Measurements from ENCODE around the gene LGR6.

DNA sequence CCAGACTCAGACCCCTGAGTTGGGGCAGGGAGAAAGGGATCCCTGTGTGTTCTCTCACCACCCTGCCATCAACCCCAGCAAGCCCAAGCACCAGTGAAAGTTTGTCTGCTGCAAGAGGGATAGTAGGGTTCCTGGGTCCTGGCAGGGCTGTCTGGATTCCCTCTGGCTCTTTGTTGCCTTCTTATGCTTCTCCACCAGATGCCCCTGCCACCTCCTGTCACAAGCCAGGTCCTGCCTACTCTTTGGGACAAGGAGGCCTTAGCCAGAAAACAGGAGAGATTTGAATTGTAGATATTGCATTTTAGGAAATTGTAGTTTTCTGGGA, 126.4 kb downstream of the LGR6 start:
- no peak for TF ChIP-seq POLR2A (IDR thresholded peaks at IDR 0.05; ENCODE audit: low read depth, low read length)
- TF ChIP-seq RAD21 (IDR thresholded peaks at IDR 0.05; ENCODE audit: low read length), result no peak
- TF ChIP-seq, protein P1, sequence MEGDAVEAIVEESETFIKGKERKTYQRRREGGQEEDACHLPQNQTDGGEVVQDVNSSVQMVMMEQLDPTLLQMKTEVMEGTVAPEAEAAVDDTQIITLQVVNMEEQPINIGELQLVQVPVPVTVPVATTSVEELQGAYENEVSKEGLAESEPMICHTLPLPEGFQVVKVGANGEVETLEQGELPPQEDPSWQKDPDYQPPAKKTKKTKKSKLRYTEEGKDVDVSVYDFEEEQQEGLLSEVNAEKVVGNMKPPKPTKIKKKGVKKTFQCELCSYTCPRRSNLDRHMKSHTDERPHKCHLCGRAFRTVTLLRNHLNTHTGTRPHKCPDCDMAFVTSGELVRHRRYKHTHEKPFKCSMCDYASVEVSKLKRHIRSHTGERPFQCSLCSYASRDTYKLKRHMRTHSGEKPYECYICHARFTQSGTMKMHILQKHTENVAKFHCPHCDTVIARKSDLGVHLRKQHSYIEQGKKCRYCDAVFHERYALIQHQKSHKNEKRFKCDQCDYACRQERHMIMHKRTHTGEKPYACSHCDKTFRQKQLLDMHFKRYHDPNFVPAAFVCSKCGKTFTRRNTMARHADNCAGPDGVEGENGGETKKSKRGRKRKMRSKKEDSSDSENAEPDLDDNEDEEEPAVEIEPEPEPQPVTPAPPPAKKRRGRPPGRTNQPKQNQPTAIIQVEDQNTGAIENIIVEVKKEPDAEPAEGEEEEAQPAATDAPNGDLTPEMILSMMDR (conservative IDR thresholded peaks at IDR 0.05; ENCODE audit: low read depth, low read length), result no peak
- TF ChIP-seq NFE2L2 (IDR thresholded peaks at IDR 0.05; ENCODE audit: low read depth, low read length), result no peak
- TF ChIP-seq USF2 (IDR thresholded peaks at IDR 0.05; ENCODE audit: low read depth, low read length), result no peak
- TF ChIP-seq CHD1 (IDR thresholded peaks at IDR 0.05; ENCODE audit: low read depth, low read length), result no peak
- no peak for TF ChIP-seq RFX5 (IDR thresholded peaks at IDR 0.05; ENCODE audit: low read depth, low read length)
- TF ChIP-seq MXI1 (IDR thresholded peaks at IDR 0.05; ENCODE audit: borderline replicate concordance, low read depth, low read length), result no peak
- TF ChIP-seq BHLHE40 (IDR thresholded peaks at IDR 0.05; ENCODE audit: low read depth, low read length), result no peak
- TF ChIP-seq CEBPB (IDR thresholded peaks at IDR 0.05; ENCODE audit: low read depth, low read length), result no peak
- TF ChIP-seq RCOR1 (IDR thresholded peaks at IDR 0.05; ENCODE audit: insufficient replicate concordance, low read length), result no peak
- TF ChIP-seq, protein P2, sequence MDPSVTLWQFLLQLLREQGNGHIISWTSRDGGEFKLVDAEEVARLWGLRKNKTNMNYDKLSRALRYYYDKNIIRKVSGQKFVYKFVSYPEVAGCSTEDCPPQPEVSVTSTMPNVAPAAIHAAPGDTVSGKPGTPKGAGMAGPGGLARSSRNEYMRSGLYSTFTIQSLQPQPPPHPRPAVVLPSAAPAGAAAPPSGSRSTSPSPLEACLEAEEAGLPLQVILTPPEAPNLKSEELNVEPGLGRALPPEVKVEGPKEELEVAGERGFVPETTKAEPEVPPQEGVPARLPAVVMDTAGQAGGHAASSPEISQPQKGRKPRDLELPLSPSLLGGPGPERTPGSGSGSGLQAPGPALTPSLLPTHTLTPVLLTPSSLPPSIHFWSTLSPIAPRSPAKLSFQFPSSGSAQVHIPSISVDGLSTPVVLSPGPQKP (IDR thresholded peaks at IDR 0.05; ENCODE audit: borderline replicate concordance, low read depth, low read length), result no peak
- TF ChIP-seq FOS (IDR thresholded peaks at IDR 0.05; ENCODE audit: low read depth, low read length), result no peak
